GM12878 (cell line): ENCODE measurements around the gene SLCO2B1. TPM values are rescaled to one million over a fixed set of nuclear protein-coding genes. Genes with fewer than 3 reads are reported as not detected.

Experiments used
- CBFB ChIP-seq: IDR thresholded peaks from 2 replicates; pipeline ENCODE4 v1.6.1; 2016; ENCODE audit warnings: antibody characterized with exemption, low read depth
- MTA3 ChIP-seq: IDR thresholded peaks from 2 replicates; pipeline ENCODE4 v1.6.1; 2012; ENCODE audit warnings: low read length, inconsistent platforms, borderline replicate concordance
- MYC ChIP-seq: IDR thresholded peaks from 2 replicates; pipeline ENCODE4 v1.6.1; 2011; ENCODE audit warnings: mild to moderate bottlenecking, low read length, moderate library complexity, inconsistent platforms; ENCODE audit not compliant: insufficient read depth, insufficient replicate concordance, insufficient read length, severe bottlenecking
- POLR2A ChIP-seq: IDR thresholded peaks from 2 replicates; pipeline ENCODE4 v1.6.1; 2011; ENCODE audit warnings: low read depth, mild to moderate bottlenecking, low read length
- RB1 ChIP-seq: fragments of 450-650 bp; formaldehyde crosslinking; IDR thresholded peaks from 2 replicates; pipeline ENCODE4 v1.6.1; 2017; ENCODE audit warnings: mild to moderate bottlenecking, borderline replicate concordance
- RCOR1 ChIP-seq: conservative IDR thresholded peaks from 2 replicates; pipeline ENCODE4 v1.6.1; 2012; ENCODE audit warnings: low read depth, low read length, improper control_type of control experiment
- WRNIP1 ChIP-seq: IDR thresholded peaks from 2 replicates; pipeline ENCODE4 v1.6.1; 2011; ENCODE audit warnings: low read depth, low read length, improper control_type of control experiment, borderline replicate concordance
- polyA plus RNA-seq, 11 experiments: library from polyadenylated mRNA; depleted of rRNA in 4 of 11; unstranded in 6 of 11; stranded (reverse) in 5 of 11; fragments of >200 nt; fragmentation: Nextera tagmentation in 4 of 11; fragmentation: Illumina TruSeq in 1 of 11; extraction: Ambion mirVana in 4 of 11; extraction: Trizol in 1 of 11; gene quantifications; 1 replicate in 1 of 11; 2 replicates in 10 of 11; pipeline versions ENCODE4 v1.2.1 to v1.2.3, GENCODE V29; 2011 to 2016; ENCODE audit warnings: inconsistent platforms in 2 of 11, missing spikeins in 2 of 11, low read depth in 1 of 11
- total RNA-seq, 4 experiments: library from RNA; depleted of rRNA in 3 of 4; stranded (reverse); fragments of >200 nt in 3 of 4; fragmentation: Illumina TruSeq in 1 of 4; extraction: Trizol in 1 of 4; gene quantifications; 2 replicates each; pipeline versions ENCODE4 v1.2.1 to v1.2.3, GENCODE V29; 2013 to 2021
- TF ChIP-seq, protein P1 (sequence below): fragments of 450-650 bp; formaldehyde crosslinking; IDR thresholded peaks from 2 replicates; pipeline ENCODE4 v1.4.0; 2022; ENCODE audit warnings: mild to moderate bottlenecking, moderate library complexity
- TF ChIP-seq, protein P2 (sequence below): fragments of 450-650 bp; IDR thresholded peaks from 2 replicates; pipeline ENCODE4 v1.6.1; 2017; ENCODE audit warnings: mild to moderate bottlenecking

SLCO2B1 gene
- total and polyA plus RNA-seq, 10 of the 15 experiments (the other 5 are each of a cell fraction or from before 2014, with no cell fraction given): 0.05 to 3.5 (median 0.93) TPM; not detected in 2

DNA sequence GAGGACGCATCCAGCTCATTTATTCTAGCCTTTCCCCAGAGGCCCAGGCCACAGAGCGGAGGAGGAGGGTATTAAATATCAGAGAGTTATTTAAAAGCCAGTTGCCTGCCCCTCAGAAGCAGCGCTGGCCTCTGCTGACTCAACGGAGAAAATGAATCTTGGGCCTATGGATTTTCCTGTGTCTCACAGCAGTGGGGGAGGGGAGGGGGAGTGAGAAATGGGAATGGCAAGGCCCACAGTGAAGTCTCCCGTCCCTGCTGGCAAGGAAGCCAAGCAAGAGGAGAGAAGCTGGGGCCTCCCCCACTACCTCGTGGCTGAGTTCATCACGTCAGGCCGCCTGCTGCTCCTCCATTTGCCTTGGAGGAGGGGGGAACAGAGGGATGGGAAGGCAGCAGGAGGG is 85.2 kb downstream of the SLCO2B1 start (continued):
- TF ChIP-seq, protein P1, sequence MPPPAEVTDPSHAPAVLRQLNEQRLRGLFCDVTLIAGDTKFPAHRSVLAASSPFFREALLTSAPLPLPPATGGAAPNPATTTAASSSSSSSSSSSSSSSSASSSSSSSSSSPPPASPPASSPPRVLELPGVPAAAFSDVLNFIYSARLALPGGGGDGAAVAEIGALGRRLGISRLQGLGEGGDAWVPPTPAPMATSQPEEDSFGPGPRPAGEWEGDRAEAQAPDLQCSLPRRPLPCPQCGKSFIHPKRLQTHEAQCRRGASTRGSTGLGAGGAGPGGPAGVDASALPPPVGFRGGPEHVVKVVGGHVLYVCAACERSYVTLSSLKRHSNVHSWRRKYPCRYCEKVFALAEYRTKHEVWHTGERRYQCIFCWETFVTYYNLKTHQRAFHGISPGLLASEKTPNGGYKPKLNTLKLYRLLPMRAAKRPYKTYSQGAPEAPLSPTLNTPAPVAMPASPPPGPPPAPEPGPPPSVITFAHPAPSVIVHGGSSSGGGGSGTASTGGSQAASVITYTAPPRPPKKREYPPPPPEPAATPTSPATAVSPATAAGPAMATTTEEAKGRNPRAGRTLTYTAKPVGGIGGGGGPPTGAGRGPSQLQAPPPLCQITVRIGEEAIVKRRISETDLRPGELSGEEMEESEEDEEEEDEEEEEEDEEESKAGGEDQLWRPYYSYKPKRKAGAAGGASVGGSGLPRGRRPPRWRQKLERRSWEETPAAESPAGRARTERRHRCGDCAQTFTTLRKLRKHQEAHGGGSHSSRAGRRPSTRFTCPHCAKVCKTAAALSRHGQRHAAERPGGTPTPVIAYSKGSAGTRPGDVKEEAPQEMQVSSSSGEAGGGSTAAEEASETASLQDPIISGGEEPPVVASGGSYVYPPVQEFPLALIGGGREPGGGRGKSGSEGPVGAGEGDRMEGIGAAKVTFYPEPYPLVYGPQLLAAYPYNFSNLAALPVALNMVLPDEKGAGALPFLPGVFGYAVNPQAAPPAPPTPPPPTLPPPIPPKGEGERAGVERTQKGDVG (CRISPR knock-in tag): no peak
- TF ChIP-seq RCOR1 (no peak), WRNIP1 (no peak), POLR2A (no peak), MYC (no peak), CBFB (no peak), MTA3 (no peak), RB1 (no peak)
- TF ChIP-seq, protein P2, sequence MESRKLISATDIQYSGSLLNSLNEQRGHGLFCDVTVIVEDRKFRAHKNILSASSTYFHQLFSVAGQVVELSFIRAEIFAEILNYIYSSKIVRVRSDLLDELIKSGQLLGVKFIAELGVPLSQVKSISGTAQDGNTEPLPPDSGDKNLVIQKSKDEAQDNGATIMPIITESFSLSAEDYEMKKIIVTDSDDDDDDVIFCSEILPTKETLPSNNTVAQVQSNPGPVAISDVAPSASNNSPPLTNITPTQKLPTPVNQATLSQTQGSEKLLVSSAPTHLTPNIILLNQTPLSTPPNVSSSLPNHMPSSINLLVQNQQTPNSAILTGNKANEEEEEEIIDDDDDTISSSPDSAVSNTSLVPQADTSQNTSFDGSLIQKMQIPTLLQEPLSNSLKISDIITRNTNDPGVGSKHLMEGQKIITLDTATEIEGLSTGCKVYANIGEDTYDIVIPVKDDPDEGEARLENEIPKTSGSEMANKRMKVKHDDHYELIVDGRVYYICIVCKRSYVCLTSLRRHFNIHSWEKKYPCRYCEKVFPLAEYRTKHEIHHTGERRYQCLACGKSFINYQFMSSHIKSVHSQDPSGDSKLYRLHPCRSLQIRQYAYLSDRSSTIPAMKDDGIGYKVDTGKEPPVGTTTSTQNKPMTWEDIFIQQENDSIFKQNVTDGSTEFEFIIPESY: no peak
